ENCODE data around the gene KMT2A. TPM values are rescaled to one million over a fixed set of nuclear protein-coding genes. Genes with fewer than 3 reads are reported as not detected.
"Not testable (repeated sequence)": the region's sequence is repeated elsewhere in the genome, so short reads cannot be mapped to it uniquely, and the experiment has no call there.

The KMT2A gene
- total RNA-seq, 1 donor from 2014 or later, result 20.4 TPM

DNA sequence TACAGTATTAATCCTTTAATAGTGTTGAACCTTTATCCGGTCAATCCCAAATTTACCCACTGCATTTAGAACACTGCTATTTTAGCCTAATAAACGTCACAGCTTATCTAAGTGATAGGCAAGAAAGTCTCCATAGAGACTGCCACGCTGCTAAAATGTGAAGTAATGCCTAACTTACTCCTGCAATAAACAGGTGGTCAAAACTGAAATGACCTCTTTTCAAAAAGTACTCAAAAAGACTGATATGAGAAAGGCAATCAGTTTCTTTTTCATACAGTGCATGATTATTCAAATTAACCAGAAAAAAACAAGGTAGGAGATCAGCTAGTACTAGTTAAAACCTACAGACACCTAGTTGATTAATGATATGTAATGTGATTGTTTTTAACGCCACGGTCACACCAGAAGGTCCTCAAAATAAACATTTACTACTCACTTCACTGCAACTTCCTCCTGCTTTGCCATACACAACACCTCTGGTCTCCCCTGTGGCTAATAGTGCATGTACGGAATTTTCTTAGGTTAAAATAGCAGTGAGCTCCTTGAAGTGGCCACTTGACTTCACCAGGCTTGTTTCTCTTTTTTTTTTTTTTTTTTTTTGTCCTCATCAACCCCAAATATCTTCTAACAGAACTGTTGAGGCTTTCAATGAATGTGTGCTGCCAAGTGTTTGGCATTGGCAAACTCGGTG is 26.1 kb upstream of the KMT2A start:
- no peaks in the 10 kb centered on the region for H3K9me3 ChIP-seq (ENCODE audit: control insufficient read depth in 3 of 3, low read length in 3 of 3)
- H3K4me1 ChIP-seq (ENCODE audit: control insufficient read depth in 3 of 3, insufficient read depth in 3 of 3, low read length in 3 of 3), result peaks cover 0 to 7% (median 0%) of the 10 kb centered on the region in 3 donors
- peaks cover 7 to 53% (median 22%) of the 10 kb centered on the region in 3 donors for H3K36me3 ChIP-seq (ENCODE audit: control insufficient read depth in 3 of 3, insufficient read depth in 3 of 3, low read length in 3 of 3)
- no peak overlapping the region for H3K4me3 ChIP-seq (ENCODE audit: low read length in 3 of 3)
- no peaks in the 10 kb centered on the region for H3K27me3 ChIP-seq (ENCODE audit: control insufficient read depth in 3 of 3, insufficient read depth in 3 of 3, low read length in 3 of 3)
- no peak overlapping the region for H3K27ac ChIP-seq (ENCODE audit: low read depth, low read length)
- H3K9ac ChIP-seq (ENCODE audit: low read depth in 1 of 3, low read length in 3 of 3), result no peak overlapping the region

DNA sequence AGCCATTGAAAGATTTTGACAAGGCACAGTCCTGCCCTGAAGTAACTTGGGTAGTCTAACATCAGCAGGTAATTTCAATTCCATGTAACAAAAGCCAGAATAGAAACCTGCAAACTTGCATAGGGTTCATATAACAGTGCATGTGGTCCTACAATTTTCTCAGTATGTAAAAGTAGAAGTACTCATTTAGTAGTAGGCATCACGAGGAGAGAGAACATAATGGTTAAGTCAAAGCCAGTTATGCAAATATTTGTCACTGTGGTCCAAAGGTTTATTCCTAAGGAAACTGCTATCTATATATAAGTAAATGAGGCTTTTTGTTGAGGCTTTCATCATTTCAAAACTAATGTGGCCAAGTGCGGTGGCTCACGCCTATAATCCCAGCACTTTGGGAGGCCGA is 24.8 kb upstream of the KMT2A start:
- Histone ChIP-seq H3K4me3 (ENCODE audit: low read length in 3 of 3) (no peak overlapping the region), H3K4me1 (ENCODE audit: control insufficient read depth in 3 of 3, insufficient read depth in 3 of 3, low read length in 3 of 3) (peaks cover 0 to 4% (median 0%) of the 10 kb centered on the region in 3 donors), H3K9ac (ENCODE audit: low read depth in 1 of 3, low read length in 3 of 3) (no peak overlapping the region), H3K27ac (ENCODE audit: low read depth, low read length) (no peak overlapping the region), H3K9me3 (ENCODE audit: control insufficient read depth in 3 of 3, low read length in 3 of 3) (no peaks in the 10 kb centered on the region), H3K36me3 (ENCODE audit: control insufficient read depth in 3 of 3, insufficient read depth in 3 of 3, low read length in 3 of 3) (peaks cover 6 to 44% (median 20%) of the 10 kb centered on the region in 3 donors), H3K27me3 (ENCODE audit: control insufficient read depth in 3 of 3, insufficient read depth in 3 of 3, low read length in 3 of 3) (no peaks in the 10 kb centered on the region)

DNA sequence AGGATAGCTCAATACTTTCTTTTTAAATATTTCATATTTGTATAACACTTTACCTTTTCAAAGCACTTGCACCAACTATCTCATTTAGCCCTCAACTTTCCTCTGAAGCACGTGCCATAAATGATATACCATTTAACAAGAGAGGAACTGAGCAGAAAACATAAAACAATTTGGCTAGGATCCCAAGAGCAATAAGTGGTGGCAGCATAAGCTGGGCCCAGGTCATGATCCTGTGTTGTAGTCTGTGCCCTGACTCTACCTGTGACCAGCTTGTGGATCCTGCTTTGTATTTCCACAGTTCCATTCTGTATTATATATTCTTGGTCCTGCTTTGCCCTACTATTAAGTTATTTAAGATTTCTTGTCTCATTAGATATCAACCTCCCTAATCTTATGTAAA is 23.4 kb upstream of the KMT2A start:
- Histone ChIP-seq H3K9ac (ENCODE audit: low read depth in 1 of 3, low read length in 3 of 3) (no peak overlapping the region), H3K4me3 (ENCODE audit: low read length in 3 of 3) (no peak overlapping the region), H3K36me3 (ENCODE audit: control insufficient read depth in 3 of 3, insufficient read depth in 3 of 3, low read length in 3 of 3) (peaks cover 3 to 33% (median 17%) of the 10 kb centered on the region in 3 donors), H3K9me3 (ENCODE audit: control insufficient read depth in 3 of 3, low read length in 3 of 3) (no peaks in the 10 kb centered on the region), H3K27me3 (ENCODE audit: control insufficient read depth in 3 of 3, insufficient read depth in 3 of 3, low read length in 3 of 3) (no peaks in the 10 kb centered on the region), H3K27ac (ENCODE audit: low read depth, low read length) (no peak overlapping the region), H3K4me1 (ENCODE audit: control insufficient read depth in 3 of 3, insufficient read depth in 3 of 3, low read length in 3 of 3) (no peaks in the 10 kb centered on the region)

DNA sequence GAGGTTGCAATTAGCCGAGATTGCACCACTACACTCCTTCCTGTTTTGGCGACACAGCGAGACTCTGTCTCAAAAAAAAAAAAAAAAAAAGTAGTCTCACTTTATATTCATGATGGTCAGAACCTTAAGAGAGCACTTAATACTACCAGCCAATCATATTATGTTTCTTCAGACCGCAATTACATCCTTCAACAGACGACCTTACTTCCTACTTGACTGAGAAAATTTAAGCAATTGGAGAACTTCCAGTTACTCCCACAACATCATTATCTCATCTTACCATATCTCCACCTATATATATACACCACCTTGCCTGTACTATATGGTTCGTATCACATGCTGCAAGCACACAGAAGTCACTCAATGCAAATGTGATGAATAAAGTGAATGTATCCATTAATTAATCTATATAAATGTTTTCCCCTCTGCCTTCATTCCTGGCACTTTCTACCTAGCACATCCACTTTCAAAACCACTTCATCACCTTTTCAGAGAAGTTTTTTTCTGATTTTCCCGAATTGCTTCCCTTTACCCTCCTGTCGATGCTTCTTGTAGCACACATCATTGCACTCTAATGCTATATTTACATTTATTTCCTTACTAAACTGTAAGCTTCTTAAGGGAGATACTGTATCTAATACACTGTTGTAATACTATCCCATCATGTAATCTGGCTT is 21.1 kb upstream of the KMT2A start:
- Histone ChIP-seq H3K36me3 (ENCODE audit: control insufficient read depth in 3 of 3, insufficient read depth in 3 of 3, low read length in 3 of 3) (peaks cover 3 to 22% (median 9%) of the 10 kb centered on the region in 3 donors), H3K27me3 (ENCODE audit: control insufficient read depth in 3 of 3, insufficient read depth in 3 of 3, low read length in 3 of 3) (no peaks in the 10 kb centered on the region), H3K9me3 (ENCODE audit: control insufficient read depth in 3 of 3, low read length in 3 of 3) (no peaks in the 10 kb centered on the region), H3K4me3 (ENCODE audit: low read length in 3 of 3) (no peak overlapping the region), H3K27ac (ENCODE audit: low read depth, low read length) (no peak overlapping the region), H3K9ac (ENCODE audit: low read depth in 1 of 3, low read length in 3 of 3) (no peak overlapping the region), H3K4me1 (ENCODE audit: control insufficient read depth in 3 of 3, insufficient read depth in 3 of 3, low read length in 3 of 3) (no peaks in the 10 kb centered on the region)

DNA sequence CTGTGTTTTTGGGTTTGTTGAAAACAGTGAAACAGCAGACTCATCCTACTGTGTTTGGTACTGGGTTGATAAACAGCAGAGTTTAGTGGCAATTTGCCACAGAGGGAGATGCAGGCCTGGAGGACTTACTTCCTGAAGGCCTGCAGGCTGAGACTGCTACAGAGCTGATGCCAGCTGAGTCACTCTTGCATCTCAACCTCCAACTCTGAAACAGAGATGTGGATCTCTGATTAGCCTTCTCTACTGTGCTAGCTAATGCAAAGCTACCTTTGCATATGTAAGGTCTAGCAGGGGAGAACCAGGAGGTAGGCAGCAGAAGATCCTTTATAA is 20.6 kb upstream of the KMT2A start:
- no peak overlapping the region for H3K9ac ChIP-seq (ENCODE audit: low read depth in 1 of 3, low read length in 3 of 3)
- no peak overlapping the region for H3K4me3 ChIP-seq (ENCODE audit: low read length in 3 of 3)
- no peaks in the 10 kb centered on the region for H3K27me3 ChIP-seq (ENCODE audit: control insufficient read depth in 3 of 3, insufficient read depth in 3 of 3, low read length in 3 of 3)
- H3K4me1 ChIP-seq (ENCODE audit: control insufficient read depth in 3 of 3, insufficient read depth in 3 of 3, low read length in 3 of 3), result no peaks in the 10 kb centered on the region
- peaks cover 3 to 16% (median 8%) of the 10 kb centered on the region in 3 donors for H3K36me3 ChIP-seq (ENCODE audit: control insufficient read depth in 3 of 3, insufficient read depth in 3 of 3, low read length in 3 of 3)
- no peaks in the 10 kb centered on the region for H3K9me3 ChIP-seq (ENCODE audit: control insufficient read depth in 3 of 3, low read length in 3 of 3)
- H3K27ac ChIP-seq (ENCODE audit: low read depth, low read length), result no peak overlapping the region

DNA sequence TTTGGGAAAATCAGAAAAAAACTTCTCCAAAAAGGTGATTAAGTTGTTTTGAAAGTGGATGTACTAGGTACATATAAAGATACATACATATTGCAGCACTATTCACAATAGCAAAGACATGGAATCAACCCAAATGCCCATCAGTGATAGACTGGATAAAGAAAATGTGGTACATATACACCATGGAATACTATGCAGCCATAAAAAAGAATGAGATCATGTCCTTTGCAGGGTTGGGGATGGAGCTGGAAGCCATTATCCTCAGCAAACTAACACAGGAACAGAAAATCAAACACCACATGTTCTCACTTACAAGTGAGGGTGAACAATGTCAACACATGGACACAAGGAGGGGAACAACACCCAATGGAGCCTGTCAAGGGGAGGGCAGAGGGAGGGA is 19.4 kb upstream of the KMT2A start:
- not testable (repeated sequence) for H3K27me3 ChIP-seq (ENCODE audit: control insufficient read depth in 3 of 3, insufficient read depth in 3 of 3, low read length in 3 of 3); H3K9me3 ChIP-seq (ENCODE audit: control insufficient read depth in 3 of 3, low read length in 3 of 3); H3K4me1 ChIP-seq (ENCODE audit: control insufficient read depth in 3 of 3, insufficient read depth in 3 of 3, low read length in 3 of 3); H3K27ac ChIP-seq (ENCODE audit: low read depth, low read length); H3K9ac ChIP-seq (ENCODE audit: low read depth in 1 of 3, low read length in 3 of 3); H3K4me3 ChIP-seq (ENCODE audit: low read length in 3 of 3)
- H3K36me3 ChIP-seq (ENCODE audit: control insufficient read depth in 3 of 3, insufficient read depth in 3 of 3, low read length in 3 of 3), result peaks cover 3 to 12% (median 8%) of the 10 kb centered on the region in 3 donors

DNA sequence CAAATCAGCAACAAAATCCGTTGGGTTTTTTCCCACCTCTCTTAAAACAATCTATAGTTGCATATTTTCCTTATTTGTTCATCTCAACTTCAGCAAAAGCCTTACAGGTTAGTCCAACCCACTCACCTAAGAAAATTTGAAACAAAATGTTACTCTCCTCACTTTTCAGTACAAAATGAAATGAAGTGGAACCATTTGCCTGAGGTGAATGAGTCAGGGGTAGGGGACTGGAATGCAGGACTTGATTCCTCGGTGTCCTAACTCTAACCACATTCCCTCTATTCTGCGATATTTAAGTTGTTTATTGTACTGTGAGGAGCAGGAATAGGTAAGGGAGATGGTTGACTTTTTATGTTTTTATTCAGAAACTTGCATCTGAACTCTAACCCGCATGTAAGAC is 18.5 kb upstream of the KMT2A start:
- Histone ChIP-seq H3K9me3 (ENCODE audit: control insufficient read depth in 3 of 3, low read length in 3 of 3) (no peaks in the 10 kb centered on the region), H3K4me3 (ENCODE audit: low read length in 3 of 3) (no peak overlapping the region), H3K27ac (ENCODE audit: low read depth, low read length) (no peak overlapping the region), H3K9ac (ENCODE audit: low read depth in 1 of 3, low read length in 3 of 3) (no peak overlapping the region), H3K4me1 (ENCODE audit: control insufficient read depth in 3 of 3, insufficient read depth in 3 of 3, low read length in 3 of 3) (no peaks in the 10 kb centered on the region), H3K36me3 (ENCODE audit: control insufficient read depth in 3 of 3, insufficient read depth in 3 of 3, low read length in 3 of 3) (peaks cover 3 to 12% (median 8%) of the 10 kb centered on the region in 3 donors), H3K27me3 (ENCODE audit: control insufficient read depth in 3 of 3, insufficient read depth in 3 of 3, low read length in 3 of 3) (no peaks in the 10 kb centered on the region)

DNA sequence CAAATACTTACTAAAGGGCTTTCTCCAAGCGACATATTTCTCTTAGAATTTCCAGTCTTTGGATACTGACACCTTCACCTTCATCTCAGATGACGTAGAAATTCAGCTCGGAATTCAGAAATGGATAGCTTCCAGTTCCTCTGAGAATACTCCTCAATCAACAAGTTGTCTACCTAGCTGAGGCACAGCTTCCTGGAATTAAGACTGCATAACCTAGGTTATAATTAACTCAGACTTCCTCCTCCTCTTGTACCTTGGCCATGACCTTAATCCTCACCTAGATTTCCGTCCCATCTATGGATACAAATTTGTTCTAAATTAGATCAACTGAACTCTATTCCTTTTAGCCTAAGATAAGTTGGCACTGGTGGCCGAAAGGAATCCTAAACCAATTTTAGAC is 17.5 kb upstream of the KMT2A start:
- Histone ChIP-seq H3K4me3 (ENCODE audit: low read length in 3 of 3) (no peak overlapping the region), H3K27ac (ENCODE audit: low read depth, low read length) (no peak overlapping the region), H3K9ac (ENCODE audit: low read depth in 1 of 3, low read length in 3 of 3) (no peak overlapping the region), H3K9me3 (ENCODE audit: control insufficient read depth in 3 of 3, low read length in 3 of 3) (no peaks in the 10 kb centered on the region), H3K27me3 (ENCODE audit: control insufficient read depth in 3 of 3, insufficient read depth in 3 of 3, low read length in 3 of 3) (no peaks in the 10 kb centered on the region), H3K4me1 (ENCODE audit: control insufficient read depth in 3 of 3, insufficient read depth in 3 of 3, low read length in 3 of 3) (no peaks in the 10 kb centered on the region), H3K36me3 (ENCODE audit: control insufficient read depth in 3 of 3, insufficient read depth in 3 of 3, low read length in 3 of 3) (peaks cover 3 to 10% (median 6%) of the 10 kb centered on the region in 3 donors)

DNA sequence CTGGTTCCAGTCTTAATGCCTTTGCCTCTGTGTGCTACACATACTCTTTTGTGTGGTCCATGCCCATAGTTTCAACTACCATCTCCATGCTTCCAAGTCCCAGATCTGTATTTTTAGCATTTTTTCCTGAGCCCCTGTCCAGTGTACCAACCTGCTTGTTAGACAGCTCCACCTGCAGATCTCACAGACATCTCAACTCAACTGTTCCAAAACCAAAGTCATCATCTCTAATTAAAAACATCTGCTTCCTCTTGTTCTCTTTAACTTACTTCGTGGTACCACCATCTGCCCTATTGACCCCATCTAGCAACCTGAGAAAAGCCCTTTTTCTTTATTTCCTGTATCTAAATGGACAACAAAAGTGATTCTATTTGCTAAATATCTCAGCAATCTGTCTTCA is 8.6 kb upstream of the KMT2A start:
- no peaks in the 10 kb centered on the region for H3K9me3 ChIP-seq (ENCODE audit: control insufficient read depth in 3 of 3, low read length in 3 of 3)
- no peaks in the 10 kb centered on the region for H3K4me1 ChIP-seq (ENCODE audit: control insufficient read depth in 3 of 3, insufficient read depth in 3 of 3, low read length in 3 of 3)
- H3K4me3 ChIP-seq (ENCODE audit: low read length in 3 of 3), result no peak overlapping the region
- H3K27me3 ChIP-seq (ENCODE audit: control insufficient read depth in 3 of 3, insufficient read depth in 3 of 3, low read length in 3 of 3), result no peaks in the 10 kb centered on the region
- H3K36me3 ChIP-seq (ENCODE audit: control insufficient read depth in 3 of 3, insufficient read depth in 3 of 3, low read length in 3 of 3), result no peaks in the 10 kb centered on the region
- H3K27ac ChIP-seq (ENCODE audit: low read depth, low read length), result no peak overlapping the region
- H3K9ac ChIP-seq (ENCODE audit: low read depth in 1 of 3, low read length in 3 of 3), result no peak overlapping the region

DNA sequence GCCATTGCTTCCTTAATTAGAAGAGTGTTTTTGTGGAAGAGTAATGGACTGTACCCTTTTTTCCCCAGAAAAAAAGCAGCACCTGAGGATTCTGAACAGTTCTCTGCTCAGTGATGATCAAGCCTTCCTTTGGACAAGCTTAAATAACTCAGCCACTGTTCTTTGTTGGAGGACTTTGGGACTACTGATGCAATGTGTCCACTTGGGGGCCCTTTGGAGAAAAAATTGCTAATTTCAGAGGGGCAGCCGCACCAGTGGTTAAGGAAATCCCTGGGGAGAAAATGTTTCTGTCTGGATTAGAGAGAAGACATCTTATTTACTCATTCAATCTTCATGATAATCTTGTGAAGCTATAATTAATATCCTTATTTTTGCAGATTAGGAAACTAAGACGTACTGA is 5.3 kb upstream of the KMT2A start:
- H3K9ac ChIP-seq (ENCODE audit: low read depth in 1 of 3, low read length in 3 of 3), result no peak overlapping the region
- no peaks in the 10 kb centered on the region for H3K27me3 ChIP-seq (ENCODE audit: control insufficient read depth in 3 of 3, insufficient read depth in 3 of 3, low read length in 3 of 3)
- H3K36me3 ChIP-seq (ENCODE audit: control insufficient read depth in 3 of 3, insufficient read depth in 3 of 3, low read length in 3 of 3), result no peaks in the 10 kb centered on the region
- H3K9me3 ChIP-seq (ENCODE audit: control insufficient read depth in 3 of 3, low read length in 3 of 3), result no peaks in the 10 kb centered on the region
- H3K4me1 ChIP-seq (ENCODE audit: control insufficient read depth in 3 of 3, insufficient read depth in 3 of 3, low read length in 3 of 3), result peaks cover 8 to 14% (median 14%) of the 10 kb centered on the region in 3 donors
- H3K4me3 ChIP-seq (ENCODE audit: low read length in 3 of 3), result no peak overlapping the region
- no peak overlapping the region for H3K27ac ChIP-seq (ENCODE audit: low read depth, low read length)
